ENCODE data around the gene GAPT.

- no peak for TF ChIP-seq CTCF (IDR thresholded peaks at IDR 0.05 in 4 of 5, conservative IDR thresholded peaks at IDR 0.05 in 1 of 5)
- no peak for TF ChIP-seq POLR2A (IDR thresholded peaks at IDR 0.05)
Observed at GRCh38 chr5:58447226-58447625, 44.0 kb upstream of the GAPT start.
